HFFc6 (cell line): ENCODE measurements around the gene ENOSF1. TPM values are rescaled to one million over a fixed set of nuclear protein-coding genes. Genes with fewer than 3 reads are reported as not detected.

Source experiments
- total RNA-seq, 6 experiments: library from RNA; stranded (reverse); fragmentation: NEBNext Ultra II Directional; extraction: Animal tissue kit (Norgen Biotek cat#: 25700); gene quantifications; 2 replicates in 1 of 6; 3 replicates in 5 of 6; pipeline ENCODE4 v1.2.3, GENCODE V29; 2021

Gene ENOSF1
- total RNA-seq, 6 experiments from 2014 or later = 8.3 to 15.7 (median 12.4) TPM

Other genes with a start within 250 kb of the ENOSF1 start
- gene COLEC12, start 211.9 kb downstream of the ENOSF1 start, total RNA-seq = under 1 TPM in 5 of 6 experiments, not detected in 1; 0.05 to 0.21 (median 0.15) TPM
- gene CETN1, start 132.2 kb downstream of the ENOSF1 start, total RNA-seq = not detected
- not detected for gene CLUL1, start 115.6 kb downstream of the ENOSF1 start, total RNA-seq
- 100 to 1,000 TPM in 5 of 6 experiments, 10 to 100 TPM in 1; 88.6 to 179 (median 153) TPM for gene TYMS, start 55.0 kb downstream of the ENOSF1 start, total RNA-seq
- 10 to 100 TPM; 30.6 to 57.8 (median 46.5) TPM for gene YES1, start 99.6 kb upstream of the ENOSF1 start, total RNA-seq
- gene ADCYAP1, start 192.2 kb upstream of the ENOSF1 start, total RNA-seq = not detected